H7 (cell line): ENCODE measurements around the gene INIP. TPM values are rescaled to one million over a fixed set of nuclear protein-coding genes. Genes with fewer than 3 reads are reported as not detected.
"Not testable (repeated sequence)": the region's sequence is repeated elsewhere in the genome, so short reads cannot be mapped to it uniquely, and the experiment has no call there.

Source experiments
- DNase-seq: peaks from one replicate; pipeline ENCODE4 v3.0.0; 2012
- H3K27me3 ChIP-seq: 2 replicates; pipeline ENCODE4 v1.6.0; 2011; ENCODE audit warnings: mild to moderate bottlenecking, low read length; ENCODE audit not compliant: control insufficient read depth, insufficient read depth
- H3K36me3 ChIP-seq: replicated peaks from 2 replicates; pipeline ENCODE4 v1.5.1; 2011; ENCODE audit warnings: low read length; ENCODE audit not compliant: control insufficient read depth, insufficient read depth
- H3K4me3 ChIP-seq: 2 replicates; pipeline ENCODE4 v1.5.1; 2011; ENCODE audit warnings: low read depth, mild to moderate bottlenecking, control low read depth, low read length, moderate library complexity; ENCODE audit not compliant: insufficient read depth
- total RNA-seq: library from RNA; depleted of rRNA; stranded (reverse); fragments of >200 nt; shearing (Covaris generic); gene quantifications from 2 replicates; pipeline ENCODE4 v1.2.3, GENCODE V29; 2014

The INIP gene
- total RNA-seq, 1 experiment from 2014 or later, result 9.3 TPM

DNA sequence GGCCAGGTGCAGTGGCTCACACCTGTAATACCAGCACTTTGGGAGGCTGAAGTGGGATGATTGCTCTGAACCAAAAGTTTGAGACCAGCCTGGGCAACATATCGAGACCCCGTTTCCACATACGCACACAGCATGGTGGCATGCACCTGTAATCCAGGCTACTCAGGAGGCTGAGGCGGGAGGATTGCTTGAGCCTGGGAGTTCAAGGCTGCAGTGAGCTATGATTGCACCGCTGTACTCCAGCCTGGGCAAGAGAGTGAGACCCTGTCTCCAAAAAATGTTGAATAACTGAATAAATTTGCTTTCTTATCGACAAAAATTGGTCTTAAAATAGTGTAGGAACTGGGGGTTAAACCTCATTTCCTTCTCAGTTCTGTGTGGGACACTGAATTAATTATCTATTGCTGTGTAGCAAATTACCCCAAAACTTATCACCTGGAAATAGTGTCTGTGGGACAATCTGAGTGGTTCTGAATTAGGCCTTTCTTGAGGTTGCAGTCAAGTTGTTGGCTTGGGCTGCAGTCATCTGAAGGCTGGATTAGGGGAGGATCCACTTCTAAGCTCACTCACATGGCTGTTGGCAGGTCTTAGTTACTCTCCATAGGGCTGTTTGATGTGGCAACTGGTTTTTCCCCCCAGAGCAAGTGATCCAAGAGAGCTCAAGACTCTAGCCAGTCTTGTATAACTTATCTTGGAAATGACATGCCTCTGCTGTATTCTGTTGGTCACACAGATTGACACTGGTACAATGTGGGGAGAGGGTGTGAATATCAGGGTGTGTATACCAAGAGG lies 34.6 kb upstream of the INIP start:
- no peak for DNase-seq
- Histone ChIP-seq H3K36me3 (no peaks in the 10 kb centered on the region), H3K4me3 (no peak overlapping the region), H3K27me3 (peaks cover 4% of the 10 kb centered on the region; the same call in 1 of the 2 replicates)

DNA sequence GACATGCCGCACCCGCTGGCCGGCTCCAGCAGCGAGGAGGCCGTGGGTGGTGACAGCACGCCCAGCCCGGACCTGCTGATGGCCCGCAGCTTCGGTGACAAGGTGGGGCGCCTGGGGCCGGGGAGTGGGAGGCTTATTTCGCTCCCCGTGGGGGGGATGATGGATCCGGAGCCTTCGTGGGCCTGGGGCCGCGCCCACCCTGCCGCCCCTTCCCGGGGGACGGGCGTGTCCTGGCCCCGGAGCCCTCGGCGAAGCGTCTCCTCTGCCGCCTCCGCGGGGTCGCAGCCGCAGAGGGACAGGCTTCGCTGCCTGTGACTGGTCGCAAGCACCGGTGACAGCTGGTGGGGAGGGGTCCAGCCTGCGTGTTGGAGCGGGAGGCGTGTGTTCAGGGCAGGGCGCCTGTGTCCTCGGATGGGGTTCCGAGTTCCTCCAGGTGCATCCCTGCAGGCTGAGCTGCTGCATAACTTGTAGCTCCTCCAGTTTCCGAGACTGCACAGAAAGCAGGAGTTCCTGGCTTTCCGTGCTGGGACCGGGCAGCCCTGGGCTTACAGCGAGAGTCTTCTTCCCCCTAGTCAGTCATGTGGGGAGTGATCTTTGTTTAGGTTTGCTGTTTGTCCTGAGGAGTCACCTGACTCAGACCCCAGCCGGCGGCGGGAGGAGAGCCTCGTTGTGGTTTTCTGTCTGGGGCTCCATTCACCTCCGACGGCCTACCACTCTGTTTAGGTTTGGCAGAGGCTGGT lies 33.3 kb upstream of the INIP start:
- Histone ChIP-seq H3K27me3 (peaks cover 4% of the 10 kb centered on the region; the same call in 1 of the 2 replicates), H3K4me3 (peak overlapping the region; percentile 83), H3K36me3 (no peaks in the 10 kb centered on the region)
- DNase-seq, result peak; percentile 87

DNA sequence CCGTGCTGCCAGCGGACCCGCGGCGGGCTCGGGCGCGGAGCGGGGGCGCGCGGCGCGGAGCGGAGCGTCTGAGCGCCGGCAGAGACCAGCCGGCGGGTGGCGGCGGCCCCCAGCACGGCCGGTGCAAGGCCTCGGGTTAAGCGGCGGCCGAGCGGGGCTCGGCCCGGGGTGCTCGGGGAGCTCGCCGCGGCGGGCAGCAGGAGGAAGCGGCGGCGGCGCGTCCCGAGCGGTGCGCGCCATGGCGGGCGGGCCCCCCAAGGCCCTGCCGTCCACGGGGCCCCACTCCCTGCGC lies 32.8 kb upstream of the INIP start:
- no peak for DNase-seq
- peak overlapping the region; percentile 83 for H3K4me3 ChIP-seq
- H3K36me3 ChIP-seq, result no peaks in the 10 kb centered on the region
- H3K27me3 ChIP-seq, result peaks cover 4% of the 10 kb centered on the region; the same call in 1 of the 2 replicates

DNA sequence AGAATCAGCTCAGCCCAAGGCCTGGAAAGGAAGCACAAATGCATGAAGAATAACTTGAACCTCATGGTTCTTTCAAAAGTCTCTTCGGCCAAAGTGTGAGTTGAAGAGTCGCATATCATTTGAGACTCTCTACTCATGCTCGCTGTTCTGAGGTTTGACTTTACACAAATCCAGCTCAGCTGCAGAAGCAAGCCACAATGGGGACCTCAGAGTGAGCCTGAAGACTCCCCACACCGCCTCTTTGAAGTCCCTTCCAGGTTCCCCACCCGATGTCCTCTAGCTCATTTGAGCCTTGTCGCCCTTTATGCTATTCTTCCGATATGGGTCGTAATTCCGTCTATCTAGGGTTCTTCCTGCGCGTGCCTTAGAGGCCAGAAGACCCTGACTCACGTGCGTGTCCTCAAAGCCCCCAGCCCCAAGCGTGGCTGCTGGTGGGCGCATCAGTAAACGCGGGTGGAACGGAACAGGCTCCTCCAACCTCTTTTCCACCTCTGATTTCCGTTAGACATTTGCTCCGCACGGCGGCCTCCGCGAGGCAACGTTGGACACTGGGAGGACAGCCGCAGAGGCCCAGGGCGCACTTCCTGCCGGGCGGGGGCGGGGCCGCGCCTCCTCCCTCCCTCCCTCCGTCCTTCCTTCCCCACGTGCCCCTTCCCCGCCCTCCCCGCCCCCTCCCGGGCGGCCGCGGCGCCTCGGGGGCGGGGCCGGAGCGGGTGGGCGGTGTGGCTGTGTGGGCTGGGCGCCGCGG lies 32.3 kb upstream of the INIP start, which contains the start of gene SNX30:
Gene SNX30, plus strand, starts transcription at position 745 of the 748 bp plus-strand sequence. CDS start 242 bp downstream, outside the sequence.
- peaks cover 4% of the 10 kb centered on the region; the same call in 1 of the 2 replicates for H3K27me3 ChIP-seq
- peak; percentile 98 for DNase-seq
- H3K36me3 ChIP-seq, result no peaks in the 10 kb centered on the region
- H3K4me3 ChIP-seq, result peak within 1 kb of the TSS; percentile 83

DNA sequence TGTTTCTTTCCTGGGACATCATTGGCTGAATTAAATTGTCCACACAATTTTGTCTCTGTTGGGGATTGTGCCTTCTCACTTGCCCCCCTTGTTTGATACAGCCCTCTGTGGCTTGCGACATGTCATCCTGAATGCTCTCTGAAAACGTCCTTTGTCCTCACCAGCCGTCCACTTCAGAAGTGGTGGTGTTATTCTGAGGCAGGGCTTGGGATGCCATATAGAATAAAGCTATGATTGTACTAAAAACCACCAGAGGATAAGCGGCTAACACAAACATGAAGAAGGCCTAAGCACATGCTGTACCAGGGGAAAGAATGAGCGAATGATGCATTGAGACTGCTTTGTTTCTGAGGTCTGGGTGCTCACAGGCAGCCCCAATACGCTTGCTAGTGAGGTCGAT lies 29.2 kb upstream of the INIP start:
- no peak overlapping the region for H3K4me3 ChIP-seq
- DNase-seq, result no peak

DNA sequence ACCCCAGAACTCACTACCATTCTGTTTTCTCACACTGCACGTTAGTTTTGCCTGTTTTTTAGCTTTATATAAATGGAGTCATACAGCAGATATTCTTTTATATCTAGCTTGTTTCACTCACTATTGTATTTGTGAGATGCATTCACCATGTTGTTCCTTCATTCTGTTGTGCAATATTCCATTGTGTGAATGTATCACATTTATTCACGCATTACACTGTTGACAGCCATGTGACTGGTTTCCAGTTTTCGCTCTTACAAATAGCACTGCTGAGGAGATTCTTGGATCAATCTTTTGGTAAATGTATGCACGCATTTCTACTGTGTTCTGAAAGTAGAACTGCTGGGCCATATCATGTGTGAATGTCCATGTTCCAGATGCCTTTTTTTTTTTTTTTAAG lies 26.3 kb upstream of the INIP start:
- no peak for DNase-seq
- H3K27me3 ChIP-seq, result no peaks in the 10 kb centered on the region
- no peaks in the 10 kb centered on the region for H3K36me3 ChIP-seq
- no peak overlapping the region for H3K4me3 ChIP-seq

More for the DNA sequence above, 29.2 kb upstream of the INIP start:
- Histone ChIP-seq H3K36me3 (no peaks in the 10 kb centered on the region), H3K27me3 (peaks cover 2% of the 10 kb centered on the region; the same call in 1 of the 2 replicates)

DNA sequence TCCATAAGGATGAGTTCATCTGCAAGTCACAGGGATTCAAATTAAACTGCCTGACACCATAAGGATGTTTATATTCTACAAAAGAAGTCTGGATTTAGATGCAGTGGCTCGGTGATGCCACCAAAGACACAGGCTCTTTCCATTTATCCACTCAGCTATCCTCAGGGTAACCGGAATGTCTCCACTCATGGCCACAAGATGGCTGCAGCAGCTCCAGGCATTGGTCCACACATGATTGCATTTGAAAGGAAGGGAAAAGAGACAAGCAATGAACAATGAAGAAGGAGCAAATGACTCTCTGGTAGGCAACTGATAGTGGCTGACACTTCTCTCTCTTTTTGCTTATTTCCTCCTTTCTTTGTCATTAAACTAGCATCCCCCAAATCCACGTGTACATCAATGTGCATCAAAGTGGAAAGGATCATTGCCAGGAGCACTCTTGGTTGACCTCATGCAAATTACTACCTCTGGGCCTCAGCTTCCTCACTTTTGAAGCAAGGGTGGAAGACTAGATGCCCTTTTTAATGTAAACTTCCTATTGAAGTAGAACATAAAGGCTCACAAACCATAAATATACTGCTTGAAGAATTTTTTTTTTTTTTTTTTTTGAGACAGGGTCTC lies 25.4 kb upstream of the INIP start:
- DNase-seq, result no peak
- Histone ChIP-seq H3K36me3 (no peaks in the 10 kb centered on the region), H3K4me3 (no peak overlapping the region), H3K27me3 (no peaks in the 10 kb centered on the region)

DNA sequence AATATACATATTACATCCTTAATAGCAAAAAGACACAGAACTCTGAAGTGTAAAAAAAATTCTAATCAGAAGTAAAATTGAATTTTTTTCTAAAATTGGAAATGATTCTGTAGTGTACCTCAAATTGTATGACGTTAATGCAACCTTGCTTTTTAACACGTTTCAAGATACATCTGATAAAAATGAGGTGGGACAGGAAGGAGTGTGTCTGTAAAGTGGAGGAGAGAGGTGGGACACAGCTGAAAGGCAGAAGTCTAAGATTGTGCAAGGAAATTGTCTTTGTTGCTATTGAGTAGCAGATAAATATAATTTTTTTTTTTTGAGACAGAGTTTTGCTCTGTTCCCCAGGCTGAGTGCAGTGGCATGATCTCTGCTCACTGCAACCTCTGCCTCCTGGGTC lies 17.0 kb upstream of the INIP start:
- H3K27me3 ChIP-seq, result no peaks in the 10 kb centered on the region
- DNase-seq, result no peak
- H3K4me3 ChIP-seq, result no peak overlapping the region
- no peaks in the 10 kb centered on the region for H3K36me3 ChIP-seq

DNA sequence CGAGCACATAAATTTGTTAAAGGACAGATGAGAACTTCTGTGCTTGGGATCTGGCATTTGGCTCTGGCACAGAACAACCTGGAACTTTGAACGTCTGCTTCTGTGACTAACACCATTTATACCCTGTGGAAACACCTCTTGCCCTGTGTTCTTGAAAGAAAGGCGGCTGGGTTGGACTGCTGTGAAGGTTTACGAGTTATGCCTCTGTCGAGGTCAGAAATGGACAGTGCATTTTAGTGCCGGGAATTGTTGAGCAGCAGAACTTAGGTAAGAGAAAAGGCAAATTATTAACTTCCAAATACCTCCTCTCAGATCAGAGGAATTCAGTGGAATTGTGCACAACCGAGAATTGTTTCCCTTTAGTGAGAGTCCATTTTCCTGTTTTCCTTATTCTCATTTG lies 14.1 kb upstream of the INIP start:
- no peak for DNase-seq
- no peaks in the 10 kb centered on the region for H3K27me3 ChIP-seq
- H3K36me3 ChIP-seq, result no peaks in the 10 kb centered on the region
- H3K4me3 ChIP-seq, result no peak overlapping the region

DNA sequence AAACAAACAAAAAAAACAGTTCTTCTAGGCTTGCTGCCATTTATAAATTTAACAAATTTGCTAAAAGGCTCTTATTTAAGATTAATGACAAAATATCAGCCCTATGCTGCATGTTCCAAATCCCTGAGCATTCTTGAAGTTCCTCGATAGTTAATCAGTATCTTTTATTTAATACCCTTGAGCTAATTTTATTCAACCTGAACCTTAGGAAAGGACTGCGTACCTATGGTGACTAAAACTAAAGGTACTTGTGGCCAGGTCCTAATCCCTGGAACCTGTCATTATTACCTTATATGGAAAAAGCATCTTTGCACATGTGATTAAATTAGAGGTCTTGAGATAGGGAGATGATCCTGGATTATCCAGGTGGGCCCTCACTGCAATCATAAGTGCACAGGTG lies 10.5 kb upstream of the INIP start:
- Histone ChIP-seq H3K27me3 (no peaks in the 10 kb centered on the region), H3K36me3 (no peaks in the 10 kb centered on the region), H3K4me3 (no peak overlapping the region)
- no peak for DNase-seq

DNA sequence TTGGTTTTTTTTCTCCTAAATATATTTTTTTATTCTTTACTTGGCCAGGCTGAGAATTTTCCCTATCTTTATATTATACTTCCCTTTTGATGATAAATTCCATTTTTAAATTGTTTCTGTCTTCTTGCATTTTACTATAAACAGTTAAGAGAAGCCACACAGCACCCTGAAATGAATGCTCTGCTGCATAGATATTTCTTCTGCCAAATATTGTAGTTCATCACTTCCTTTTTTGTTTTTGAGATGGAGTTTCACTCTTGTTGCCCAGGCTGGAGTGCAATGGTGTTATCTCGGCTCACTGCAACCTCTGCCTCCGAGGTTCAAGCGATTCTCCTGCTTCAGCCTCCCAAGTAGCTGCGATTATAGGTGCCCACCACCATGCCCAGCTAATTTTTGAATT lies 8.5 kb upstream of the INIP start:
- Histone ChIP-seq H3K4me3 (no peak overlapping the region), H3K36me3 (no peaks in the 10 kb centered on the region), H3K27me3 (no peaks in the 10 kb centered on the region)
- DNase-seq, result no peak

DNA sequence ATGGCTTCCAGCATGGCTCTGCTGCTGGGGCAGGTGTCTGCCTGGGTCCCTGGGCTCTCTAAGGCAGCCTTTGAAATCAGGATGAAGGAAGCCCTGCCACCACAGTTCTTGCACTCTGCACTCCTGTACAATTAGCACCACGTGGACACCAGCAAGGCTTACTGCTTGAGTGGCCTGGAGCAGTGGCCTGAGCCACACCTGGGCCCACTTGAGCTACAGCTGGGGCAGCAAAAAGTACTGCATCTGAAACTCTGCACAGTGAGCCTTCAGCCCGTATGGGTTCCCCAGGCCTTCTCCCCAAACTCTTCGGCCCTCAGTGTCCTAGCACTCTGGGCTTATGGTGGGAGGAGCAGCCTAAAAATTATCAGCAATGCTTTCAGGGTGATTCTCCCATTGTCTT lies 8.0 kb upstream of the INIP start:
- Histone ChIP-seq H3K4me3 (no peak overlapping the region), H3K27me3 (no peaks in the 10 kb centered on the region), H3K36me3 (no peaks in the 10 kb centered on the region)
- no peak for DNase-seq

DNA sequence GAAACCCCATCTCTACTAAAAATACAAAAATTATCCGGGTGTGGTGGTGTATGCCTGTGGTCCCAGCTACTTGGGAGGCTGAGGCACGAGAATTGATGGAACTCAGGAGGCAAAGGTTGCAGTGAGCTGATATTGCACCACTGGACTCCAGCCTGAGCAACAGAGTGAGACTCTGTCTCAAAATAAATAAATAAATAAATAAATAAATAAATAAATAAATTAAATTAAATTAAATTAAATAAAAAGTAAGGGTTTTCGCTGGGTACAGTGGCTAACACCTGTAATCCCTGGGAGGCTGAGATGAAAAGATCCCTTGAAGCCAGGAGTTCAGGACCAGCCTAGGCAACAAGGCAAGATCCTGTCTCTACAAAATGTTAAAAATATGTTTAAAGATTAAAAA lies 4.8 kb upstream of the INIP start:
- DNase-seq, H3K4me3 ChIP-seq, H3K27me3 ChIP-seq, H3K36me3 ChIP-seq: not testable (repeated sequence)

DNA sequence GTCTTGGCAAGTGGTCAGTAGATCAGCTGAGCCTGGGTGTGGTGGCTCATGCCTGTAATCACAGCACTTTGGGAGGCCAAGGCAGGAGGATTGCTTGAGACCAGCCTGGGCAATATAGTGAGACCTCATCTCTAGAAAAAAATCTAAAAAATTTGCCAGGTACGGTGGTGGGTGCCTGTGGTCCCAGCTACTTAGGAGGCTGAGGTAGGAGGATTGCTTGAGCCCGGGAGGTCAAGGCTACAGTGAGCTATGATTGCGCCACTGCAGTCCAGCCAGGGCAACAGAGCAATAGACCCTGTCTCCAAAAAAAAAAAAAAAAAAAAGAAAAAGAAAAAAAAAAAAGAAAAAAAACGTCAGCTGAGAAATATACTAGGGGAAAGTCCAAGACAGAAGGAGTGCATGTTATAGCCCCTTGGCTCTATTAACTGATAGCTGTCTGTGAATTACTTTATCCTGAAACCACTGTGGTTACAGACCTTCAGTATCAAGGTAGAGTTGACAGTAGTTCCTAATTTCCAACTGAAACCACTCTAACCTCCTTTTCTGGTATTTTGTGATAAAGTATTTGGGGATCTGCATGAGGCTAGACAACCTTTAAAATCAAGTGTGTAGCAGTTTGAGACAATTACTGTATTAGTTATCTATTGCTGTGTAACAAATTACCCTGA lies 2.3 kb upstream of the INIP start:
- no peak for DNase-seq
- no peaks in the 10 kb centered on the region for H3K27me3 ChIP-seq
- H3K4me3 ChIP-seq, result no peak overlapping the region
- H3K36me3 ChIP-seq, result no peaks in the 10 kb centered on the region
